Hypothalamus (tissue), 51 donors: ENCODE measurements around the gene RAB3A.

Experiments
- DNase-seq, 51 donors: peaks; one replicate each; lab custom pipeline; 2025; lab: John Stamatoyannopoulos, UW

RAB3A gene, protein sequence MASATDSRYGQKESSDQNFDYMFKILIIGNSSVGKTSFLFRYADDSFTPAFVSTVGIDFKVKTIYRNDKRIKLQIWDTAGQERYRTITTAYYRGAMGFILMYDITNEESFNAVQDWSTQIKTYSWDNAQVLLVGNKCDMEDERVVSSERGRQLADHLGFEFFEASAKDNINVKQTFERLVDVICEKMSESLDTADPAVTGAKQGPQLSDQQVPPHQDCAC

DNA sequence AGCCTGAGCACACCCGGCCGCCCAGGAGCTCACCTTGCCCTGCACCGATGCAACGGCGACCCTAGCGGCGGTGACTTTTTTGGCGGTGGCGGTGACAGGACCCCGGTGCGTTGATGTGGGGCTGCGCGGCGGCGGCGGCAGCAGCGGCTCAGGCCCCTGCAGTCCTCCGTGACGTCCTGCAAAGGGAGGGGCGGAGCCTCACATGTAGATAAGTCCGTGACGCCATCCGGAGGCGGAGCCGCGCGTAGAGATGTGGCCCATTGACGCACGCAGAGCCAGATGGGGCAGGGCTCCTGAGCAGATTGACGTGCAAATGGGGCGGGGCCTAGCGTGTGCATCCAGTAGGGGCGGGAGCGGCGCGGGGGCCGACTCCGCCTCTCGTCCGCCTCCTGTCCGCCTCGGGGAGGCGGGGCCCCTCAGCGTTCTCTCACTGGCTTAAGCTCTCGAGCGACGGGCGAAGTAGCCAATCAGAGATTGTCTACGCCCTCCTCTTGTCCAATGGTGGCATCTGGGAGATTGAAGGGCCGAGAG is at the start of gene RAB3A:
TSS of gene RAB3A (minus strand) at position 180 of the 531 bp plus-strand sequence. CDS start 1,302 bp downstream, outside the sequence.
- peak; percentile 75 to 100 (median 99) for DNase-seq

DNA sequence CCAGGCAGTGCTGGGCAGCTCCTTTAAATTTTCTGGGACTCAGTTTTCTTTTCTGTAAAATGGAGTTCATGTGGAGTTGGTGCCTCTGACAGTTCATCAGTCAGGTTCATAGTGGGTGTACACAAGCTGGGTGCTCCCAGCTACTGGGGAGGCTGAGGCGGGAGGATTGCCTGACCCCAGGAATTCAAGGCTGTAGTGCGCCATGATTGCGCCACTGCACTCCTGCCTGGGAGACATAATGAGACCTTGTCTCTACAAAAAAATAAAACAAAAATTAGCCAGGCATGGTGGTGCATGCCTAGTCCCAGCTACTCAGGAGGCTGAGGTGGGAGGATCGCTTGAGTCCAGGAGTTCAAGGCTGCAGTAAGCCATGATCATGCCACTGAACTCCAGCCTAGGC is 49.3 kb upstream of the RAB3A start:
- no peak for DNase-seq

DNA sequence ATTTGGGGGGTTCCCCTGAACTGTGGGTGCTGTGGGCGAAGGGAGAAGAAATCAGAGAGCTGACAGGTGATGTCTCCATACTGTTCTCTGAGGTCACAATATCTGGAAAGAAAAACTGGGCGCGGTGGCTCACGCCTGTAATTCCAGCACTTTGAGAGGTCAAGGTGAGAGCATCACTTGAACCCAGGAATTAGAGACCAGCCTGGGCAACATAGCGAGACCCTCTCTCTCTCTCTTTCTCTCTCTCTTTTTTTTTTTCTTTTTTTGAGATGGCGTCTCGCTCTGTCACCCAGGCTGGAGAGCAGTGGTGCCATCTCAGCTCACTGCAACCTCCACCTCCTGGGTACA is 48.5 kb upstream of the RAB3A start:
- DNase-seq, result no peak

DNA sequence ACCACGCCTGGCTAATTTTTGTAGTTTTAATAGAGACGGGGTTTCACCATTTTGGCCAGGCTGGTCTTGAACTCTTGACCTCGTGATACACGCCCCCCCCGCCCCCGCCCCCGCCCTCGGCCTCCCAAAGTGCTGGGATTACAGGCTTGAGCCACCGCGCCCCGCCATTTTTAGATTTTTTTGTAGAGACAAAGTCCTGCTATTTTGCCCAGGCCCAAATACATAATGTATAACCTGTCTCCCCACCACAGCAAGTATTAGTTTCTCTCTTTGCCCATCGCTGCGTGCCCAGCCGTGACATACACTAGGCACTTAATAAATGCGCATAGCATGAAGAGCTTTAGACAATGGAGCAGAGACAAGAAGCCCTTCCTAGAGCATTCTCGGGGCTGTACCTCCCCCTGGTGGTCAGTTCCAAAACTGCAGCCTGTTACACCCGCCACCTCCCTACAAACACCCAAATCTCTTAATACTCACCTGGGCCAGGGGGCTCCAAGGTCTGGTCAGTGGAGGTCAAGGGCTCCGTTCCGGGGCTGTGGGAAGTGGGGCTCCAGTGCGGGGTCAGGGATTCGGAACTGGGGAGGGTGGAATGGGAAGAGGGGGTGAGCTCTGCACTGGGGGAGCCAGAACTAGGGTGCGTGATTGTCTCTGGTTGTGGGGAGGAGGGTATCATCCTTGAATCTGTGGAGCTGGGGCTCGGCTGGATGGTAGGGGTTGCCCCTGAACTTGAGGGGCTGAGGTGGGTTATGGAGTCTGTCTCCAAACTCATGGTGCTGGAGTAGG is 47.9 kb upstream of the RAB3A start:
- peak in 48 of 51 donors; percentile 3 to 79 (median 39) for DNase-seq

DNA sequence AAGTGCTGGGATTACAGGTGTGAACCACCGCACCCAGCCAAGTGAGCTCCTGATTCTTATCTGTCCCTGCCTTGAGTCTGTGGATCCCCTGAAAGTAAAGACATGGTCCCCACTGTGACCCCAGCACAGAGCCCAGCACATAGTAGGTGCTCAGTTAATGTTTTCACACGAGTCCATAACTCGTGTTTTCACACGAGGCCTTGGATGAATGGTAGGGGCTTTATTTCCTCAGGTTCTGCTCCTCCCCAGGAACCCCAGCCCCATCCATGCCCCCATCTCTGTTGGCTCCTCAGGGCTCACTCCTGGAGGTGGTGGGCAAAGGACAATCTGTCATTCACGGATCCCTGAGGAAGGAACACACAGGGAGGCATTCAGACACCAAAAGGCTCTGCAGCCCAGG is 46.0 kb upstream of the RAB3A start:
- DNase-seq, result no peak

- DNase-seq, result no peak
Measured at GRCh38 chr19:18245297-18245696, 41.5 kb upstream of the RAB3A start.

DNA sequence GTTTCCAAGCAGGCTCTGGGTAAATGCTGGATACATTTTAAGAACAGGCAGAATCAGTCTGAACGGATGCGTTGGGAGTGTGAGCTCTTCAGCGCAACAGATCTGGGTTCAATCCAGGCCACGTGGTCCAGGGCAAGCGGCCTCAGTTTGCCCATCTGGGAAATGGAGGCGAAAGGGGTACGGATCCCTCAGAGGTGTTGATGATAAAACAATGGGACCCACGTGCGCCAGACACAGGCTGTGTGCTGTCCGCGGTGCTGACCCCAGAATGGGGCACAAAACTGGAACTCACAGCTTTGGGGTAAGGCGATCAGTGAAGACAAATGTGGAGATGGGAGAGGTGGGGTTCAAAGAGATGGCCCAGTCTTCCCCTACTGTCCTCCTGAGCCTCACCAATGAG is 35.5 kb upstream of the RAB3A start:
- DNase-seq, result no peak

GRCh38 chr19:18234194-18234593 is 30.4 kb upstream of the RAB3A start:
- no peak for DNase-seq

DNA sequence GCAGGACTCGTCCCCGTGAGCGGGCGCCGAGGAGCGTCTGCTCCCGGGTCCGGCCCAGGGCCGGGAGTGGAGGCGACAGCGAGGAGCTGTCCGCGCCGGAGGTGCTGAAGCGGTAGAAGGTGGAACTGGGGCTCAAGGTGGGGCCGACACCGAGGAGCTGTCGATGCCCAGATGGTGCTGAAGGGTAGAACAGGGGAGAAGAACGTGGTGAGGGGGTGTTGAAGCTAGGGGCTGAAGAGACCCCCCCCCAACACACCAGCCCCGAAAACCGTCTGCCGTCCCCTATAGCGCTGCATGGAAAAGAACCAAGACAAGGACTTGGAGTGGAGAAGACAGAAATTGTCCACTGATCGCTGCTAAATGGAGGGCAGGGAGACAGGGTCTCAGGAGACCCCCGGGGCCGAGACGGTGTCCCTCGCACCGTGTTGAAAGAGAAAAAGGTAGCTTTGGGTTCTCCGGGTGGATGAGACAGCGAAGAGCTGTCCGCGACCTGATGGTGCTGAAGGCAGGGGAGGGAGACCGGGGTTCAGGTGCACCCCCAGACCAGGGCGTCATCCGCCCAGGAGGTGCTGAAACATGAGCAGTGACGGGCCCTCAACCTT is 29.5 kb upstream of the RAB3A start:
- DNase-seq, result peak in 5 of 51 donors; percentile 4 to 35 (median 19)

DNA sequence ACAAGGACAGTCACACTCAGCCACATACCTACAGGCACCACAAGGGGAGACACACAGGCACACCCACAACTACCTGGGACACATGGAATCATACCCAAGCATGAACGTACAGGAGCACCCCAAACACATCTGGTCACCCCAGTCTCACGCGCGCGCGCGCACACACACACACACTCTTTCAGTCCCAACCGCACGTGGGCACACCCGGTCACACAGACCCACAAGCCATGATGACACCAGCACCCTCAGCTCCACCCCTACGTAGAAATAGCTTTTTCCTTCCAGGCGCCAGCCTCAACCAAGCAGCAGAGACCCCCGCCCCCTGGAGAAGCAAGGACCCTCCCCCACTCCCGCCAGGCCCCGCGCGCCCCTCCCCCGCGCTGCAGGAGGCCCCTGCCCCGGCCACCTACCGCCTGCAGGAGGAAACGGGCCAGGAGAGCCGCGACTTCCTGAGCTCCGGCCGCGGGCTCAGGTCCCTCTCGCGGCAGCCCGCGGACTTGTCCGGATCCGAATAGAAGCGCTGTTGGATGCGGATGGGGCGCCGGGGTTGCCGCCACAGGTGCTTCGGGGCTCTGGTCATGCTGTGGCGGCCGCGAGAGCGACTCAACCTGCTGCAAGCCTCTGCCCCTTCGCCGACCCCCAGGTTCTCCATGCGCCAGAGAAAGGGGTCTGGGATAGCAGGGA is 28.8 kb upstream of the RAB3A start:
- peak in 1 of 51 donors; percentile 21 for DNase-seq

- no peak for DNase-seq
Measured at GRCh38 chr19:18231775-18232174, 27.9 kb upstream of the RAB3A start.

- DNase-seq, result peak in 3 of 51 donors; percentile 16 to 41 (median 24)
Measured at GRCh38 chr19:18230941-18231734, 27.3 kb upstream of the RAB3A start.

GRCh38 chr19:18229915-18230314 is 26.1 kb upstream of the RAB3A start:
- no peak for DNase-seq

- DNase-seq, result no peak
Measured at GRCh38 chr19:18229474-18229873, 25.6 kb upstream of the RAB3A start.

DNA sequence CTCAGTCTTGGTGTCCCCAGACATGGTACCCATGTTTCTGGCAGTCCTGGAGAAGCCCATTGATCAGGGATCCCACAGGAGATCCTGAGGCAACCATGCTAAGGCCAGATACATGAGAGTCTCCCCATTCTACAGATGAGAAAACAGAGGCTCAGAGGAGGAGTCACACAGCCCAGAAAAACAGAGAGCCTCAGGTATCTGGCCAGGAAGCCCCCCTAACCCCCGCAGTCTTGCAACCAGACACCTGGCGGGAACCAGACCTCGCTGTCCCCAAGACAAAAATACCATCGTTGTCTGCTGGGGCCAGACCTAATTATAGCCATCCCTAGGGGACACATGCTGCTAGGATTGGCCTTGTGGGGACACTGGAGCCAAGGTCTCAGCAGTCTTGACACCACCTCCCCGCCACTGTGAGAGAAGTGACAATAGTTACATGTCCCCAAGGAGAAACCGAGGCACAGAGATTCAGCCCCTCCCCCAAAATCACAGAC is 24.0 kb upstream of the RAB3A start:
- DNase-seq, result no peak

- DNase-seq, result no peak
Measured at GRCh38 chr19:18226956-18227780, 23.3 kb upstream of the RAB3A start.

GRCh38 chr19:18225702-18226468 is 22.0 kb upstream of the RAB3A start, which contains the start of gene PDE4C:
PDE4C (minus strand) TSS chr19:18226438; CDS start chr19:18226415, 23 bp downstream.
- DNase-seq, result no peak

GRCh38 chr19:18225355-18225701 is 21.5 kb upstream of the RAB3A start:
- peak in 1 of 51 donors; percentile 2 for DNase-seq
